GM06990 (cell line): Measurements from ENCODE around the gene CCDC39.

ENCODE experiments used
- DNase-seq: peaks from one replicate; pipeline ENCODE4 v3.0.0-alpha.2; 2011; ENCODE audit not compliant: insufficient read length; ENCODE audit errors: extremely low read depth
- H3K27me3 ChIP-seq: replicated peaks from 2 replicates; pipeline ENCODE4 v1.6.0; 2011; ENCODE audit warnings: low read length; ENCODE audit not compliant: control insufficient read depth, insufficient read depth
- H3K36me3 ChIP-seq: 2 replicates; pipeline ENCODE4 v1.5.1; 2011; ENCODE audit warnings: low read length; ENCODE audit not compliant: control insufficient read depth, insufficient read depth
- H3K4me3 ChIP-seq: replicated peaks from 2 replicates; pipeline ENCODE4 v1.5.1; 2011; ENCODE audit warnings: low read depth, mild to moderate bottlenecking, control low read depth, low read length
- CTCF ChIP-seq: IDR thresholded peaks from 2 replicates; pipeline ENCODE4 v1.5.1; 2011; ENCODE audit warnings: low read length, control low read depth, mild to moderate bottlenecking, inconsistent platforms; ENCODE audit not compliant: insufficient read depth, poor library complexity, severe bottlenecking

Gene CCDC39

GRCh38 chr3:180590396-180590795 lies 88.9 kb downstream of the CCDC39 start:
- Histone ChIP-seq H3K4me3 (no peak overlapping the region), H3K36me3 (no peaks in the 10 kb centered on the region), H3K27me3 (no peaks in the 10 kb centered on the region)
- DNase-seq: no peak
- no peak for TF ChIP-seq CTCF

GRCh38 chr3:180580934-180581333 lies 98.4 kb downstream of the CCDC39 start:
- no peaks in the 10 kb centered on the region for H3K36me3 ChIP-seq
- H3K27me3 ChIP-seq: no peaks in the 10 kb centered on the region
- TF ChIP-seq CTCF: no peak
- no peak for DNase-seq
- H3K4me3 ChIP-seq: no peak overlapping the region

DNA sequence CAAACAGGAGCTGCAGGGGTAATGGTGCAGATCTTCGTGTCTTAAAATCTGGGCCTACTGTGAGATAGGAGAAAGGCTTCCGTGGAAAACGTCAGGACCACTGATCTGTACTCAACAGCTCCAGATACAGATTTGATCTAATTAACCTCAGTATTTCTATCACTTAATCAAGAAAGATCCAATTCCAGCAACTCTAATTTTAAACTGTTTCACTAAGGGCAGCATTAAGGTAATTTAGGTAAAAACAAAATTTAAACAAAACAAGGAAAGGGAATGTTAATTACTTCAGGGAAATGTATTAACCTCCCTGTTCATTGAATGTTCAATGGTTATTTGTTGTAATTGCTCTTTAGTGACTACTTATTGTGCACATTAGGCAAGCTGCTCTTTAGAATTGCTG lies 103.7 kb downstream of the CCDC39 start:
- no peak for DNase-seq
- no peak for TF ChIP-seq CTCF
- H3K4me3 ChIP-seq: no peak overlapping the region
- no peaks in the 10 kb centered on the region for H3K27me3 ChIP-seq
- no peaks in the 10 kb centered on the region for H3K36me3 ChIP-seq

- no peak for TF ChIP-seq CTCF
- H3K4me3 ChIP-seq: no peak overlapping the region
- H3K36me3 ChIP-seq: no peaks in the 10 kb centered on the region
- H3K27me3 ChIP-seq: no peaks in the 10 kb centered on the region
- DNase-seq: no peak
Observed at GRCh38 chr3:180571831-180572598, 107.3 kb downstream of the CCDC39 start.

GRCh38 chr3:180570238-180570637 lies 109.1 kb downstream of the CCDC39 start:
- Histone ChIP-seq H3K27me3 (no peaks in the 10 kb centered on the region), H3K4me3 (no peak overlapping the region), H3K36me3 (no peaks in the 10 kb centered on the region)
- no peak for TF ChIP-seq CTCF
- DNase-seq: no peak

GRCh38 chr3:180564676-180565075 lies 114.6 kb downstream of the CCDC39 start:
- DNase-seq: no peak
- H3K4me3 ChIP-seq: no peak overlapping the region
- TF ChIP-seq CTCF: no peak
- no peaks in the 10 kb centered on the region for H3K27me3 ChIP-seq
- no peaks in the 10 kb centered on the region for H3K36me3 ChIP-seq
